HG03025 (cell line): ENCODE results near the gene GPR68.
"Not testable (repeated sequence)": the region's sequence is repeated elsewhere in the genome, so short reads cannot be mapped to it uniquely, and the experiment has no call there.

Experiments
- ATAC-seq: cut with Tn5 transposase; IDR thresholded peaks from one replicate; pipeline ENCODE4 v1.9.1; 2021; ENCODE audit warnings: mild to moderate bottlenecking, moderate library complexity; ENCODE audit not compliant: unreplicated experiment, low FRiP score

Gene GPR68

GRCh38 chr14:91202234-91202974 lies 42.1 kb downstream of the GPR68 start:
- ATAC-seq, result no peak

GRCh38 chr14:91200802-91201201 lies 43.7 kb downstream of the GPR68 start:
- ATAC-seq, result not testable (repeated sequence)

- no peak for ATAC-seq
These were observed 46.9 kb downstream of the GPR68 start for GRCh38 chr14:91197631-91198030.

- ATAC-seq, result no peak
These were observed 48.6 kb downstream of the GPR68 start for GRCh38 chr14:91195881-91196280.

GRCh38 chr14:91193069-91193468 lies 51.4 kb downstream of the GPR68 start:
- no peak for ATAC-seq

- no peak for ATAC-seq
These were observed 53.7 kb downstream of the GPR68 start for GRCh38 chr14:91190853-91191252.

GRCh38 chr14:91187271-91187670 lies 57.2 kb downstream of the GPR68 start:
- ATAC-seq, result no peak

GRCh38 chr14:91186515-91187066 lies 57.9 kb downstream of the GPR68 start:
- no peak for ATAC-seq

- ATAC-seq, result no peak
These were observed 58.8 kb downstream of the GPR68 start for GRCh38 chr14:91185721-91186120.

- ATAC-seq, result no peak
These were observed 59.9 kb downstream of the GPR68 start for GRCh38 chr14:91184559-91184958.

GRCh38 chr14:91182753-91183152 lies 61.8 kb downstream of the GPR68 start:
- ATAC-seq, result not testable (repeated sequence)
